GM03348 (cell line): ENCODE measurements around the gene KRT86.
"Not testable (repeated sequence)": the region's sequence is repeated elsewhere in the genome, so short reads cannot be mapped to it uniquely, and the experiment has no call there.

Source experiments
- DNase-seq: peaks from one replicate; pipeline ENCODE4 v3.0.0; 2012; ENCODE audit warnings: low spot score

Gene KRT86

GRCh38 chr12:52294803-52295202 is 20.4 kb downstream of the KRT86 start:
- no peak for DNase-seq

- peak; percentile 37 for DNase-seq
Measured at GRCh38 chr12:52295663-52296062, 21.2 kb downstream of the KRT86 start.

- no peak for DNase-seq
Measured at GRCh38 chr12:52296572-52297215, 22.2 kb downstream of the KRT86 start.

GRCh38 chr12:52298677-52299190 is 24.3 kb downstream of the KRT86 start:
- DNase-seq = no peak

- no peak for DNase-seq
Measured at GRCh38 chr12:52300796-52301691, 26.6 kb downstream of the KRT86 start.

DNA sequence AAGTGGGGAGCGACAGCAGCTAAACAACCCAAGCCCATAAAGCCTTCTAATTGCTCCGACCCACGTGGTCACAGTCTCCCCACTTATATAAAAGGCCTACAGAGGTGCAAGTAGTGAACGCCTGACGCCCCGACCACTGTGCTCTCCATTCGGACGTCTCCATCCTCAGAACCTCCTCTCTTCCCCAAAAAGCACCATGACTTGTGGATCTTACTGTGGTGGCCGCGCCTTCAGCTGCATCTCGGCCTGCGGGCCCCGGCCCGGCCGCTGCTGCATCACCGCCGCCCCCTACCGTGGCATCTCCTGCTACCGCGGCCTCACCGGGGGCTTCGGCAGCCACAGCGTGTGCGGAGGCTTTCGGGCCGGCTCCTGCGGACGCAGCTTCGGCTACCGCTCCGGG is 27.3 kb downstream of the KRT86 start:
- DNase-seq = not testable (repeated sequence)

- DNase-seq = not testable (repeated sequence)
Measured at GRCh38 chr12:52302242-52302914, 27.9 kb downstream of the KRT86 start.

GRCh38 chr12:52304941-52305411 is 30.5 kb downstream of the KRT86 start:
- not testable (repeated sequence) for DNase-seq

DNA sequence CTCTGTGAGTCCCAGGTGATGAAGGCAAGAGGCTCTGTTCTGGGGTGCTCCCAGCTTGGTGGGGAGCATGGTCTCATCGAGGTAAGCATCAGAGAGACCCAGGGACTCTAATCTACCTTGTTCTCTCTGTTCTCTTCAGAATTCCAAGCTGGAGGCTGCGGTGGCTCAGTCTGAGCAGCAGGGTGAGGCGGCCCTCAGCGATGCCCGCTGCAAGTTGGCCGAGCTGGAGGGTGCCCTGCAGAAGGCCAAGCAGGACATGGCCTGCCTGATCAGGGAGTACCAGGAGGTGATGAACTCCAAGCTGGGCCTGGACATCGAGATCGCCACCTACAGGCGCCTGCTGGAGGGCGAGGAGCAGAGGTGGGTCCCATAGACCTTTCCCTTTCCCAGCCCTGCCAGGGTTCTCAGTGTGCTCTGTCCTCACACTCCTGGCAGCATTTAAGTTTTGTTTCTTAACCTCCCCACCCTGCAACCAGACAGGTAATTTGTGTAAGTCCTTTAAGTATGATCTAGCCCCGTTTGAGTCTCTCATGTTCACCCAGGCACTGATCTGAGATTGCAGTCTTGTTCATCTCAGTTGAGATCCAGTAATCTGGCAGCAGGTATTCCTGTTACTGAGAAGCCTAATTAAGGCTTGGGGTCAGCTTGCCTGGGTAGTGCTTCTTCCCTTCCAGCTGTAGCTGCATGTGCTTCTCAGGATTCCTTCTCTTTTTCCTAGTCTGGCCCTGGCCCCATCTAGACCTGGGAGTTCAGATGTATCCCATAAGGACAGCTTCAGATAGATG is 31.7 kb downstream of the KRT86 start:
- no peak for DNase-seq

GRCh38 chr12:52306731-52307130 is 32.3 kb downstream of the KRT86 start:
- DNase-seq = no peak

- peak; percentile 83 for DNase-seq
Measured at GRCh38 chr12:52307836-52308805, 33.7 kb downstream of the KRT86 start.

DNA sequence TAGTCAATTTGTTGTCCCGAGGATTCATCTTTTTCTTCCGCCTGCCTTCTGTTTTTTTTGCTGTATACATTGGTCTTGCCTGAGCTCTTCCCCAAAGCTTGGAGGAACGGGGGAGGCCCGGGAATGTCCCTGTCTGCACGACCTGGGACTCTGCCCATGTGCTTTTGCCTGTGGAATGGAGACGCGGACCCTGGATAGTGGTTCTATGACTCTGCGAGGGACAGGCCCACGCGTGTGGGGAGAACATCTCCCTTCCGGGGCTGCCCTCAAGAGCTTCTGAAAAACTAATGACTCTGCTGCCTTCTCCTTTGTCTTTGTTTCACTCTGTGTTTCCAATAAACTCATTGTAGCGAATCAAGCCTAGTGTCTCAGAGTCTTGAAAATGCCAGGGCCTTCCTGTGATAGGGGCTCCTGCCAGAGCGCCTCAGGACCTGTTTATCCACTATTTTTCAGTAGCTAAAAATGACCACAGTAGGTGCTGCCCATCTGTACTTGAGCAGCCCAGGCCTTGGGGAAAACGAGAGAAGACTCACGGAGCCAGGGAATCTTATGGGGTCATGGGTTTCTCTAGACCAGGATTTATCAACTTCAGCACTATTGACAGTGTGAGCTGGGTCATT is 34.5 kb downstream of the KRT86 start:
- DNase-seq = no peak

DNA sequence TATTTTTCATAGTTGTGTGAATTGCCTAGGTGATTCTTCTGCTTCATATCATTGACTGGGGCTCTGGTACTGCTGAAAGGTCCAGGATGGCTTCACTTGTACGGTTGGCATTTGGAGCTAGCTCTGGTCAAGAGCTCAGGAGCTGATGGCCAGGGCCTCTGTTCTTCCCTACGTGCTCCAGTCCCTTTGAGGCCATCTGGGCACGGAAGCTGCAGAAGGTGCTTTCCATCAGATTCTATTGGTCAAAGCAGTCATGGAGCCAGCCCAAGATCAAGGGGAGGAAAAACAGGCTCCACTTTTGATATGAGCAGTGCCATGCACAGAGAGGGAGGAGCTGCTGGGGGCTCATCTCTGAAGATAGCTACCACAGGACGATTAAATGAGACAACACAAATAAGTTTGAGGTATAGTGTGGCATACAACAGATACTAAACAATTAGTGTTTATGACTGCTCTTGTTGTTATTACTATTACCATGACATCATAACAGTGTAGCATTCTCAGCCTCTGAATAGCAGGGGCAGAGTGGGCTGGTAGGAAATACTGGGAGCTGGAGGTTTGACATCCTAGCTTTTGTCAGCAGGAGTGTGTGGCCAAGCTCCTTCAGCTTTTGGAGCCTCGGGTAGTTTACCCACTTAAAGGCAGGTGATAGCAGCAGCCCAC is 36.3 kb downstream of the KRT86 start:
- no peak for DNase-seq

DNA sequence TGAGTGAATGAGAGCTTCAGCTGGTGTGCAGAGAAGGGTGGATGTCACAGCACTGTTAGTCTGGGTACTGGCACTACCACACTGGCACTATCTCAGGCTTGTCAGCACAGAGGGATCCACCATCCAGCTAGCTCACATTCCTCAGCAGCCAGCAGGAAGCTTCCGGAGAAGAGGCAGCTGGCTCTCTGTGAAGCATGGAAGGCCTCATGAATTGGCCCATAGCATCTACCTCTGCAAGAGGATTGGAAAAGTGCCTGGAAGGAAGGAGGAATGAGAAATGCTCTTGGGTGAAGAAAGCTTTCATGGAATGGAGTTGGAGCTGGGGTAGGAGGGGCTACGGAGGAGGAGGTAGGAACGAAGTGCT is 36.8 kb downstream of the KRT86 start:
- DNase-seq = peak; percentile 54

DNA sequence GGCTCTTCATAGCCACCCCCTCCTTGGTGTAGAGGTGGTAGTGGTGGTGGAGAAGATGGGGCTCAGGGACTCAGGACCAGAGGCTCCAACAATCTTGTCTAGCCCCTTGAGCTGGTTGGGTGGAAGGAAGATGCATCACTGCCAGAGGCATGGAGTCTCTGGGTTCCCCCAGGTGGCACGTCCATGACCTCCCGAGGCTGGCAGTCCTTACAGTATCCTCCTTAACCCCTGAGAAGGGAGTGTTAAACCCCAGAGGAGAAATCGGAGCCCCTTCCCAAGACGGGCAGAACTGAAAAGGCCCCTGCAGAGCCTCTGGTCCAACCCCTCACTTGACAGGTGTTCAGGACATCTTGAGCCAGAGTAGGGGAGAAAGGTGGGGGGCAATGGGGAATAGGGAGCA is 37.6 kb downstream of the KRT86 start:
- no peak for DNase-seq

DNA sequence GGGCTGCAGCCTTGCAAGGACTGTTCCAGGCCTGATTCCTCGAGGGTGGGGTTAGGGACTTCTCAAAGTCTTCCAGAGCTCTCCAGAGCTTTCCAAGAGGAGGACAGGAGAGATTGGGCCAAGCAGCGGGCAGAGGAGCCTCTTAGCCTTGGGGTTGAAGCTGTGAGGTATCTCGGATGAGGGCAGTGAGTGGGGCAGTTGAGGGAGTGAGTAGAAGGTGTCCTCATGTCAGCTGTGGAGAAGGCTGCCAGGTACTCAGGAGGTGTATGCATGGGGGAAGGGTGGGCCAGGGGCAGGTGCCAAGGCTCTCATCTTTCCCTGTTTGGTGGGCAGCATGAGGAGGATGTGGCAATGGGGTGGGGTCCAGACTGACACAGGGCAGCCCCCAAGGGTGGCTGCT is 39.0 kb downstream of the KRT86 start:
- no peak for DNase-seq

DNA sequence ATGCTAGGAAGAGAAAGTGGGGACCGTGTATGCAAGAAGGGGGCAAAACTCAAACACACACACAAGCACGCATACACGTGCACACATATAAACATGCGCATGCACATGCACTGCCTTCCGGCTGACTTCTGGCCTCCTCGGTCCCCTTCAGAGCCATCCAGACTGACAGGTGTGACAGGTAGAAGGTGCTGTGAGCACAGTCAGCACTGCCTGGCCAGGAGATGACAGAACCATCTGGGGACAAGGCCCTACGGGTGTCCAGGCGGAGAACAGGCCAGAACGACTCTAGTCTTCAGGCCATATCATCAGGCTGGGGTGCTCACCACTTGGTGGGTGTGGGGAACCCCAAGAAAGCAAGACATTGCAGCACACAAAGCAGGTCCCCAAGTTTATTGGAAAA is 39.5 kb downstream of the KRT86 start:
- no peak for DNase-seq

DNA sequence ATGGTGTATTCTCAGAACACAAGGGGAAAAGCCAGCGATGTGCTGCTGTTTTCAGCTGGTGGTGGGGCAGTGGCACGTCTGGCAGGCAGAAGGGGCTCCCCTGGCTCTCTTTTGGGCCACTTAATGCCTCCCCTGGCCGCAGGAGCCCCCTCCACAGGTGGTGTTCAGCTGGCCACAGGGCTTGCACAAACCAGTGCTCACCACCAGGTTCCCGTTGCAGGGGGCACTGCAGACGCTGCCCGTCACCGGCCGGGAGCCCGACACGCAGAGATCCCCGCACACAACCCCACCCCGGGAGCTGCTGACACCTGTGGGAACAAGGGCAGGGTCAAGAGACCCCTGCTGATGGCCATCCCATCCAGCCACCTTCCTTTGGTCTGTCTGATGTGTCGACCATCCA is 40.1 kb downstream of the KRT86 start:
- DNase-seq = no peak

- not testable (repeated sequence) for DNase-seq
Measured at GRCh38 chr12:52315721-52316120, 41.3 kb downstream of the KRT86 start.

DNA sequence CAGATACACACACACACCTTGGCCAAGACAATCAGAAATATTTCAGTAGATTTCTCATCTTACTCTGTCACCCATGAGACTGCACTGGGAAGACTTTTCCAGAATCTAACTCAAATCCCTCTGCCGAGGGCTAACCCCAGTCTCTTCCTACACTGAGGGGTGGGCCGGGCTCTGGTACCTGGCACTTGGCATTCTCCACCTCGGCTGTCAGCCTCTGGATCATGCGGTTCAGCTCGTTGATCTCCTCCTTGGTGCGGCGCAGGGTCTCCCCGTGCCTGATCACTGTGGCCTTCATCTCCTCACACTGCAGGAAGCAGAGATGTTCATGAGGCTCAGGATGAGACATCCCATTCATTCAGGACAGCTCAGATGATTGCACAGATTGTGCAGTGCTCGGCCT is 41.8 kb downstream of the KRT86 start:
- DNase-seq = no peak
